NT2/D1 (cell line): ENCODE data around the gene FSCN2.

Experiments
- SUZ12 ChIP-seq: IDR thresholded peaks from 2 replicates; pipeline ENCODE4 v1.6.1; 2011; ENCODE audit not compliant: insufficient read length, insufficient read depth; ENCODE audit errors: extremely low read depth
- YY1 ChIP-seq: IDR thresholded peaks from 2 replicates; pipeline ENCODE4 v1.6.1; 2011; ENCODE audit not compliant: insufficient read length, insufficient read depth
- ZNF274 ChIP-seq: IDR thresholded peaks from 2 replicates; pipeline ENCODE4 v1.6.1; 2011; ENCODE audit warnings: mild to moderate bottlenecking, low read depth, low read length

- TF ChIP-seq SUZ12: no peak
- TF ChIP-seq YY1: no peak
- TF ChIP-seq ZNF274: no peak
Observed at GRCh38 chr17:81518785-81519283, 9.3 kb upstream of the FSCN2 start.
